Upper lobe of right lung (tissue), 1 donor: ENCODE data around the gene ZNF716. TPM values are rescaled to one million over a fixed set of nuclear protein-coding genes. Genes with fewer than 3 reads are reported as not detected.

Experiments
- ATAC-seq: fragments of 200-7000 bp; cut with Tn5 transposase; one replicate; pipeline ENCODE4 v1.9.1; 2020; ENCODE audit warnings: mild to moderate bottlenecking, moderate library complexity
- DNase-seq: peaks from one replicate; pipeline ENCODE4 v3.0.0-alpha.2; 2020
- H3K27ac ChIP-seq: fragments of 200-600 bp; one replicate; pipeline ENCODE4 v1.8.0; 2022
- H3K27me3 ChIP-seq: fragments of 200-600 bp; one replicate; pipeline ENCODE4 v1.8.0; 2022; ENCODE audit warnings: mild to moderate bottlenecking
- H3K36me3 ChIP-seq: fragments of 200-600 bp; one replicate; pipeline ENCODE4 v1.8.0; 2022
- H3K4me1 ChIP-seq: fragments of 200-600 bp; one replicate; pipeline ENCODE4 v1.8.0; 2022
- H3K4me3 ChIP-seq: fragments of 200-600 bp; one replicate; pipeline ENCODE4 v1.8.0; 2022; ENCODE audit warnings: mild to moderate bottlenecking
- H3K9me3 ChIP-seq: fragments of 200-600 bp; one replicate; pipeline ENCODE4 v1.8.0; 2022
- intact Hi-C: fragments of 100-400 bp; cut with DNase I; formaldehyde crosslinking; loops from one replicate; pipeline ENCODE4 v1.11.0; 2022
- total RNA-seq: library from RNA; stranded (reverse); fragmentation: NEBNext Ultra II Directional; extraction: Animal tissue kit (Norgen Biotek cat#: 25700); gene quantifications from one replicate; pipeline ENCODE4 v1.2.1, GENCODE V29; 2021
- TF ChIP-seq, protein P1 (sequence below): fragments of 200-600 bp; IDR thresholded peaks from one replicate; pipeline ENCODE4 v1.8.0; 2022; ENCODE audit warnings: antibody characterized with exemption
- donor health status: DM: no; HTN: yes; CAD: no; lungs with severe emphysema.

ZNF716 gene
- total RNA-seq, 1 donor from 2014 or later = not detected

DNA sequence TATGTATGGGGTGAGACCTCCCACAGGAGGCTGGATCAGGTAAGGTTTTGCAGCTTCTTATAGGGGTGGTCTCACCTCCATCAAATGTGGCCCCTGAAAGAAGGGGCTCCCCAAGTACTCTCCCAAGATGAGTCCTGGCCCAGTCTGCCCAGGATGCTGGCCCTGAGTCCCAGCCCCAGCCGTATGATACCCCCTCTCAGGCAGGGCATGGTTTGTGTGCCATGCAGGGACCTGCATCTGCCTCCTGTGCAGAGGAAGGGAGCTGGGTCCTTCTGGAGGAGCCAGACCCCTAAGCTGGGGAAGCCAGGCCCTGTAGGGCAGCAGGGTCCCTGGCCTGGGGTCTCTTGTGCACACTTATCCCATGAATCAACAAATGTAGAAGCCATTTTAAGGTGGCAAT is 35.1 kb upstream of the ZNF716 start:
- TF ChIP-seq, protein P1, sequence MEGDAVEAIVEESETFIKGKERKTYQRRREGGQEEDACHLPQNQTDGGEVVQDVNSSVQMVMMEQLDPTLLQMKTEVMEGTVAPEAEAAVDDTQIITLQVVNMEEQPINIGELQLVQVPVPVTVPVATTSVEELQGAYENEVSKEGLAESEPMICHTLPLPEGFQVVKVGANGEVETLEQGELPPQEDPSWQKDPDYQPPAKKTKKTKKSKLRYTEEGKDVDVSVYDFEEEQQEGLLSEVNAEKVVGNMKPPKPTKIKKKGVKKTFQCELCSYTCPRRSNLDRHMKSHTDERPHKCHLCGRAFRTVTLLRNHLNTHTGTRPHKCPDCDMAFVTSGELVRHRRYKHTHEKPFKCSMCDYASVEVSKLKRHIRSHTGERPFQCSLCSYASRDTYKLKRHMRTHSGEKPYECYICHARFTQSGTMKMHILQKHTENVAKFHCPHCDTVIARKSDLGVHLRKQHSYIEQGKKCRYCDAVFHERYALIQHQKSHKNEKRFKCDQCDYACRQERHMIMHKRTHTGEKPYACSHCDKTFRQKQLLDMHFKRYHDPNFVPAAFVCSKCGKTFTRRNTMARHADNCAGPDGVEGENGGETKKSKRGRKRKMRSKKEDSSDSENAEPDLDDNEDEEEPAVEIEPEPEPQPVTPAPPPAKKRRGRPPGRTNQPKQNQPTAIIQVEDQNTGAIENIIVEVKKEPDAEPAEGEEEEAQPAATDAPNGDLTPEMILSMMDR = no peak
- no peak overlapping the region for H3K27ac ChIP-seq
- H3K9me3 ChIP-seq = no peaks in the 10 kb centered on the region
- no peak overlapping the region for H3K4me3 ChIP-seq
- no peaks in the 10 kb centered on the region for H3K4me1 ChIP-seq
- no peaks in the 10 kb centered on the region for H3K36me3 ChIP-seq
- ATAC-seq (no peak), DNase-seq (no peak)
- H3K27me3 ChIP-seq = no peaks in the 10 kb centered on the region
- intact Hi-C loops = no loop called here

DNA sequence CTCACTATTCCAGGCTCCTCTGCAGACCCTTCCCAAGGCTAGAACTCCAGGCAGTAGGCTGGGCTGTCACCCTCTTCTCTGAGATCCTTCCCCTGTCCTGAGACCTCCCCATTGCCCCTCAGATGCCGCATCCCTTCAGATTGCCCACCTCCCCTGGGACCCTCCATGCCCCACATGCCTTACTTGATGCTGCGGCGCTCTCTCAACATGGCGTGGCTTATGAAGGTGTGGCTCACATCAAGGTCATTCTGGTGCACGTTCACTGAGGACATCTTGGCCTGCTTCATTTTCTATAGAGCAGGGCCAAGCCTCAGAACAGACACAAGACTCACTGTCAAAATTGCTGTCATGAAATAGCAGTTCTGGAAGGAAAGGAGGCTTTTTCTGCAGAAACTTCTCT is 34.7 kb upstream of the ZNF716 start:
- Histone ChIP-seq H3K27me3 (no peaks in the 10 kb centered on the region), H3K27ac (no peak overlapping the region), H3K4me3 (no peak overlapping the region), H3K9me3 (no peaks in the 10 kb centered on the region), H3K36me3 (no peaks in the 10 kb centered on the region), H3K4me1 (no peaks in the 10 kb centered on the region)
- TF ChIP-seq, protein P1 = no peak
- intact Hi-C loops = no loop called here
- ATAC-seq = no peak
- DNase-seq = no peak

DNA sequence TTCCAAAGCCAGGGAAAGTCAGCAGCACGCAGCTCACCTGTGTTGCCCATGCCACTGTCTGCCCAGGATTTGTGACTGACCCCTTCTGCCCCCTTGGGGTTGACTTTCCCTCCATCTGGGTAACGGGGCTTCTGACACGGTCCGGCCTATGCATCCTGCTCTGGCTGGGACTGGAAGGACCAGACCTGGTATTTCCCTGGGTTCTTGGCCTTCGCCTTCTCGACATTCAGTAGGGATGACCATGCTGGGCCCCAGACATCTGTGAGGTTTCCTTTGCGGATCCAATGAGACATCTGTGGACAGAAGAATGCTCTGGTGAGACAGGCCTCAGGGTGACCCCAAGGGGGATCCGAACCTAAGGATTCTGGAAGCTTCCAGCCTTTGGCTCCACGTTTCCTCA is 34.2 kb upstream of the ZNF716 start:
- intact Hi-C loops = no loop called here
- no peak for DNase-seq

DNA sequence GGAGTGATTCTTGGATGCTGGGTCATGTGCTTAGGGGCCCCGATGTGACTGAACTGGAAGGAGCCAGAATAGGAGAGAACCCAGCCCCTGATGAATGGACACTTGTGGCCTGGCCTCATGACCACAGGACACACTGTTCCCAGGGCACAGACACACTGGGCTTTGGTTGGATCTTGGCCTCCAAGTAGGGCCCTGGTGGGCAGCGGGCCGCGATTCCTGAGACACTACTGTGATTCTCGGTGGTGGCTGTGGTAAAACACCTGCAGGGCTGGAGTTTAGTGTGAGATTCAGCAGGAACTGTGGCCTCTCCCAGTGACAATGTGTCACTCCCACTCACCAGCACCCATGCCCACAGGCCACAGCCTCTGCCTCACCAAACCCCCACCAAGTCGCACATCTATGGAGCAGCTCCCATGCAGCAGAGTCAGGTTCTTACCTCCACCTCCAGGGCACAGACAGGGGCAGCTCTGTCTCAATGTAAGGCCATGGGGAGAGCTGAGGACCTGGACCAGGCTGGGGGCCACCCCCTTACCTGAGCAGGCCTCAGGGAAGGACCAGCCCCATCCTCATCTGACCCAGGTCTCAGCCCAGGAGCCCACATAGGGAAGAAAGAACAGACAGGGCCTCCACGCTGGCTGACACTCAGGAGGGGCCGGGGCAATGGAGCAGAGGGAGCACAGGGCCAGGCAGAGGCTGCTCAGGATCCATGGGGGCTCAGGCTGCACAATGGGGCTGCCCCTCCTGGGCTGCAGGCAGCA is 33.2 kb upstream of the ZNF716 start:
- no peaks in the 10 kb centered on the region for H3K9me3 ChIP-seq
- H3K36me3 ChIP-seq = no peaks in the 10 kb centered on the region

More for the DNA sequence above, 34.2 kb upstream of the ZNF716 start:
- H3K36me3 ChIP-seq = no peaks in the 10 kb centered on the region
- no peaks in the 10 kb centered on the region for H3K27me3 ChIP-seq
- TF ChIP-seq, protein P1 = no peak
- H3K4me3 ChIP-seq = no peak overlapping the region
- H3K9me3 ChIP-seq = no peaks in the 10 kb centered on the region
- no peak for ATAC-seq
- H3K4me1 ChIP-seq = no peaks in the 10 kb centered on the region
- no peak overlapping the region for H3K27ac ChIP-seq

DNA sequence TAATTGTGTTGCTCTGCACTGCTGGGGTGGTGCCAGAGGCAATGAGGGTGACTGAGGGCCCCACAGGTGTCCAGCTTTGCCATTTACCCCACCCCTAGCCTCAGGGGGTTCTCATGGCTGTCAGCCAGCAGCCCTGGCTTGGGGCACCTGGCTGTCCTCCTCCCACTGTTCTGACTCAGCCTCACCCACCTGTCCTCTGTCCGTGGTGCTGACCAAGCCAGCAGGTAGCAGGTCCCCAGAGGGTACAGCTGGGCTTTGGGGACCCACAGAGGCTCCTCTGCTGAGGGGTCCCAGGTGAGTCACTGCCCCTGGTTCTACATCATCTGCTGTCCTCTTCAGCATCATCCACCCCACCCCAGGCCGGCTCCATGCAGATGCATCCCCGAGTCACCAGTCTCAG is 32.2 kb upstream of the ZNF716 start:
- ATAC-seq (no peak), DNase-seq (no peak)
- no peaks in the 10 kb centered on the region for H3K36me3 ChIP-seq
- no peak overlapping the region for H3K27ac ChIP-seq
- no peaks in the 10 kb centered on the region for H3K4me1 ChIP-seq
- TF ChIP-seq, protein P1 = no peak
- no peaks in the 10 kb centered on the region for H3K27me3 ChIP-seq
- H3K9me3 ChIP-seq = no peaks in the 10 kb centered on the region
- intact Hi-C loops = no loop called here
- no peak overlapping the region for H3K4me3 ChIP-seq

More for the DNA sequence above, 33.2 kb upstream of the ZNF716 start:
- no peaks in the 10 kb centered on the region for H3K4me1 ChIP-seq
- no peak for DNase-seq
- TF ChIP-seq, protein P1 = no peak
- no peaks in the 10 kb centered on the region for H3K27me3 ChIP-seq
- intact Hi-C loops = no loop called here
- H3K4me3 ChIP-seq = no peak overlapping the region
- H3K27ac ChIP-seq = no peak overlapping the region
- no peak for ATAC-seq
